VCaP (cell line): ENCODE measurements around the gene MTHFR.
A peak's percentile ranks its signal among the peaks of the same experiment; 100 is the strongest.

ENCODE experiments used
- H3K27ac ChIP-seq: fragments of 450-650 bp; 2 replicates; pipeline ENCODE4 v1.5.1; 2017
- CTCF ChIP-seq: fragments of 450-650 bp; conservative IDR thresholded peaks from 2 replicates; pipeline ENCODE4 v1.5.1; 2017; ENCODE audit warnings: mild to moderate bottlenecking, moderate library complexity

MTHFR gene

GRCh38 chr1:11752359-11753088 lies 53.2 kb downstream of the MTHFR start:
- H3K27ac ChIP-seq: no peak overlapping the region
- no peak for TF ChIP-seq CTCF

- H3K27ac ChIP-seq: no peak overlapping the region
- no peak for TF ChIP-seq CTCF
Measured at GRCh38 chr1:11751087-11751486, 54.7 kb downstream of the MTHFR start.

- no peak for TF ChIP-seq CTCF
- H3K27ac ChIP-seq: no peak overlapping the region
Measured at GRCh38 chr1:11749996-11750395, 55.8 kb downstream of the MTHFR start.

GRCh38 chr1:11749203-11749689 lies 56.5 kb downstream of the MTHFR start:
- TF ChIP-seq CTCF: peak; percentile 86
- peak overlapping the region; percentile 18; the same call in 1 of the 2 replicates for H3K27ac ChIP-seq

GRCh38 chr1:11748294-11749202 lies 57.2 kb downstream of the MTHFR start:
- TF ChIP-seq CTCF: no peak
- H3K27ac ChIP-seq: peak overlapping the region; percentile 18; the same call in 1 of the 2 replicates

GRCh38 chr1:11746795-11747487 lies 58.8 kb downstream of the MTHFR start:
- H3K27ac ChIP-seq: no peak overlapping the region
- no peak for TF ChIP-seq CTCF

GRCh38 chr1:11746092-11746491 lies 59.7 kb downstream of the MTHFR start:
- no peak overlapping the region for H3K27ac ChIP-seq
- TF ChIP-seq CTCF: no peak
